ENCODE data around the gene LAIR2.
"Not testable (repeated sequence)": the region's sequence is repeated elsewhere in the genome, so short reads cannot be mapped to it uniquely, and the experiment has no call there.

The LAIR2 gene

GRCh38 chr19:54505542-54505941 is 2.9 kb downstream of the LAIR2 start:
- H3K27me3 ChIP-seq (replicated peaks); H3K4me3 ChIP-seq (ENCODE audit: low read depth, low read length); H3K27ac ChIP-seq; H3K36me3 ChIP-seq (replicated peaks); DNase-seq; in situ Hi-C loops (cut with HindIII; ENCODE audit: low pct_ligation_motif_present, low sequenced_read_pairs): not testable (repeated sequence)

- TF ChIP-seq CTCF (IDR thresholded peaks at IDR 0.05; ENCODE audit: low read depth, low read length, missing control alignments), result no peak
- H3K27me3 ChIP-seq (replicated peaks), result no peaks in the 10 kb centered on the region
- in situ Hi-C loops (cut with HindIII; ENCODE audit: low pct_ligation_motif_present, low sequenced_read_pairs), result no loop called here
- H3K27ac ChIP-seq, result no peak overlapping the region
- no peak for DNase-seq
- no peak overlapping the region for H3K4me3 ChIP-seq (ENCODE audit: low read depth, low read length)
- no peaks in the 10 kb centered on the region for H3K36me3 ChIP-seq (replicated peaks)
Measured at GRCh38 chr19:54506079-54506478, 3.4 kb downstream of the LAIR2 start.

- DNase-seq; H3K4me3 ChIP-seq (ENCODE audit: low read depth, low read length); H3K27ac ChIP-seq; H3K27me3 ChIP-seq (replicated peaks); in situ Hi-C loops (cut with HindIII; ENCODE audit: low pct_ligation_motif_present, low sequenced_read_pairs); H3K36me3 ChIP-seq (replicated peaks): not testable (repeated sequence)
Measured at GRCh38 chr19:54507038-54507717, 4.5 kb downstream of the LAIR2 start.

GRCh38 chr19:54507824-54508223 is 5.2 kb downstream of the LAIR2 start:
- no peak for DNase-seq
- H3K4me3 ChIP-seq (ENCODE audit: low read depth, low read length), result no peak overlapping the region
- no peak overlapping the region for H3K27ac ChIP-seq
- H3K27me3 ChIP-seq (replicated peaks), result no peaks in the 10 kb centered on the region
- in situ Hi-C loops (cut with HindIII; ENCODE audit: low pct_ligation_motif_present, low sequenced_read_pairs), result no loop called here
- no peak for TF ChIP-seq CTCF (IDR thresholded peaks at IDR 0.05; ENCODE audit: low read depth, low read length, missing control alignments)
- no peaks in the 10 kb centered on the region for H3K36me3 ChIP-seq (replicated peaks)

DNA sequence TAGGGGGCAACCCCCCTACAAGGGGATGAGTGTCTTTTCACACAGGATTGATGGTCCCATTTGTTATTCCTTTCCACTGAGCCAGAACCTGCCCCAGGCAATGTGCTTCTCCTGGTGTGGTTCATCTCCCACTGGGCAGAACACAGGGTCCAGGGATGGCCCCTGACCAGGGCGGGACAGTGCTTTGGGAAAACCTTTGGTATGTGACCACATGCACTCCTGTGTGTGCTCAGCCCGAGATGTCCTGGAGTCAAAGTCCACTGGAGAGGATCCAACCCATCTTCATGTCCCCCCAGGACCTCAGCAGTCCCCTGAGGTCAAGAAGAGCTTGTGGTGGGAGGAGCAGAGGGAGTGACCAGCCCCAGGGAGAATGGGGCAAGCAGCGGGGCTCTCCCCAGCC is 5.9 kb downstream of the LAIR2 start:
- DNase-seq; H3K36me3 ChIP-seq (replicated peaks); H3K27ac ChIP-seq; H3K27me3 ChIP-seq (replicated peaks); H3K4me3 ChIP-seq (ENCODE audit: low read depth, low read length); in situ Hi-C loops (cut with HindIII; ENCODE audit: low pct_ligation_motif_present, low sequenced_read_pairs): not testable (repeated sequence)

GRCh38 chr19:54509200-54509940 is 6.7 kb downstream of the LAIR2 start:
- H3K27ac ChIP-seq; DNase-seq; in situ Hi-C loops (cut with HindIII; ENCODE audit: low pct_ligation_motif_present, low sequenced_read_pairs); H3K36me3 ChIP-seq (replicated peaks); H3K4me3 ChIP-seq (ENCODE audit: low read depth, low read length); H3K27me3 ChIP-seq (replicated peaks): not testable (repeated sequence)

GRCh38 chr19:54515156-54515555 is 12.5 kb downstream of the LAIR2 start:
- Histone ChIP-seq H3K27me3 (replicated peaks) (no peaks in the 10 kb centered on the region), H3K27ac (no peak overlapping the region), H3K4me3 (ENCODE audit: low read depth, low read length) (no peak overlapping the region), H3K36me3 (replicated peaks) (no peaks in the 10 kb centered on the region)
- DNase-seq, result no peak
- in situ Hi-C loops (cut with HindIII; ENCODE audit: low pct_ligation_motif_present, low sequenced_read_pairs), result no loop called here
- TF ChIP-seq CTCF (IDR thresholded peaks at IDR 0.05; ENCODE audit: low read depth, low read length, missing control alignments), result no peak

DNA sequence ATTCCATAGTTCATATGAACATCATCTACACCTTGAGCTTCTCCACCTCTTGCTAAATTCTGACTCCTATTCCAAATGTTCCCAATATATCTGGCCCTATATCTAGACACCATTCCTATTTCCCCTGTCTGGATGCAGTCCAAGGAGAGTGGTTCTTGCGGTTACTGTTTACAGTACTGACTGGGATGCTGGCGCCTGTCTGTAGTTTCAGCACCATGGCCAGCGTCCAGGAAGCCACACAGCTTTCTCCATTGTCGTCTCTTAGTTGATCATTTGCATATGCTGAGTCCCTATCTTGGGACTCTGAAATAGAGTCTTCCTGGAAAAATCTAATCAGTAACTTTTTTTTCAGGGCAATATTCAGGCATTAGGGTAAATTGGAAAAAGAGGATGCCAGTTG is 14.9 kb downstream of the LAIR2 start:
- H3K4me3 ChIP-seq (ENCODE audit: low read depth, low read length), result no peak overlapping the region
- DNase-seq, result peak; percentile 33
- H3K36me3 ChIP-seq (replicated peaks), result no peaks in the 10 kb centered on the region
- TF ChIP-seq CTCF (IDR thresholded peaks at IDR 0.05; ENCODE audit: low read depth, low read length, missing control alignments), result no peak
- H3K27ac ChIP-seq, result no peak overlapping the region
- H3K27me3 ChIP-seq (replicated peaks), result no peaks in the 10 kb centered on the region
- in situ Hi-C loops (cut with HindIII; ENCODE audit: low pct_ligation_motif_present, low sequenced_read_pairs), result no loop called here

Measured in brain microvascular endothelial cell (primary cell).